Esophagus muscularis mucosa (tissue), 4 donors: Measurements from ENCODE around the gene GNG4. TPM values are rescaled to one million over a fixed set of nuclear protein-coding genes. Genes with fewer than 3 reads are reported as not detected.

Source experiments
- DNase-seq: peaks from one replicate; pipeline ENCODE4 v3.0.0-alpha.2; 2017; ENCODE audit errors: extremely low spot score
- H3K27ac ChIP-seq, 4 donors: fragments of 200-600 bp; sonication (generic); replicated peaks in 1 of 4; 1 replicate in 3 of 4; 2 replicates in 1 of 4; pipeline ENCODE4 v1.5.1; 2016 to 2019; ENCODE audit warnings: mild to moderate bottlenecking in 1 of 4
- H3K27me3 ChIP-seq, 4 donors: fragments of 200-600 bp; sonication (generic); one replicate each; pipeline versions ENCODE4 v1.5.1 to v1.6.0; 2016 to 2019
- H3K36me3 ChIP-seq, 4 donors: fragments of 200-600 bp; sonication (generic); one replicate each; pipeline ENCODE4 v1.5.1; 2016 to 2019
- H3K4me1 ChIP-seq, 4 donors: fragments of 200-600 bp; sonication (generic); one replicate each; pipeline ENCODE4 v1.5.1; 2016 to 2019
- H3K4me3 ChIP-seq, 4 donors: fragments of 200-600 bp; sonication (generic); 1 replicate in 2 of 4; 2 replicates in 2 of 4; pipeline ENCODE4 v1.5.1; 2016 to 2019; ENCODE audit warnings: mild to moderate bottlenecking in 4 of 4, moderate library complexity in 1 of 4
- H3K9me3 ChIP-seq, 4 donors: fragments of 200-600 bp; sonication (generic); 1 replicate in 3 of 4; 2 replicates in 1 of 4; pipeline ENCODE4 v1.5.1; 2016 to 2019
- CTCF ChIP-seq, 3 experiments: fragments of 200-600 bp in 2 of 3; fragments of 450-650 bp in 1 of 3; sonication (generic) in 2 of 3; IDR thresholded peaks; one replicate each; pipeline ENCODE4 v1.5.1; 2017 to 2019; ENCODE audit warnings: antibody characterized with exemption in 3 of 3, mild to moderate bottlenecking in 2 of 3, moderate library complexity in 1 of 3
- EP300 ChIP-seq: sonication (generic); formaldehyde crosslinking; IDR thresholded peaks from one replicate; pipeline ENCODE4 v1.6.1; 2017; ENCODE audit warnings: antibody characterized with exemption
- POLR2A ChIP-seq: fragments of 450-650 bp; IDR thresholded peaks from one replicate; pipeline ENCODE4 v1.6.1; 2017; ENCODE audit warnings: antibody characterized with exemption, moderate library complexity, mild to moderate bottlenecking, low read depth
- POLR2AphosphoS5 ChIP-seq, 2 donors: sonication (generic); formaldehyde crosslinking; IDR thresholded peaks; one replicate each; pipeline ENCODE4 v1.6.1; 2017; ENCODE audit warnings: antibody characterized with exemption in 2 of 2
- WGBS: methylation state at CpG from one replicate; pipeline ENCODE4 v1.1.5; 2018; 5-methylcytosine and 5-hydroxymethylcytosine counted together
- intact Hi-C: fragments of 100-400 bp; cut with DNase I; formaldehyde crosslinking; loops from one replicate; pipeline ENCODE4 v1.15.1; 2023
- total RNA-seq, 4 donors: library from RNA; depleted of rRNA; stranded (reverse); fragments of >200 nt; gene quantifications; one replicate each; pipeline versions ENCODE4 v1.1.0 to v1.2.1, GENCODE V29; 2016

GNG4 gene
- total RNA-seq, 4 donors from 2014 or later, result 0.42 to 1.5 (median 0.76) TPM

GRCh38 chr1:235510823-235511222, 138.8 kb downstream of the GNG4 start:
- WGBS, result 73% methylated on average over 6 of the region's 6 CpGs
- Histone ChIP-seq H3K4me1 (peaks cover 1 to 10% (median 5%) of the 10 kb centered on the region in 4 donors), H3K9me3 (no peaks in the 10 kb centered on the region), H3K4me3 (no peak overlapping the region), H3K27me3 (no peaks in the 10 kb centered on the region), H3K36me3 (no peaks in the 10 kb centered on the region), H3K27ac (no peak overlapping the region)
- intact Hi-C loops, result loop anchor here (5.0 to 10.0 kb wide), 2 partner anchors 264 to 461 kb away; no protein-coding TSS in a partner anchor
- no peak for DNase-seq
- TF ChIP-seq POLR2AphosphoS5 (IDR thresholded peaks at IDR 0.05) (no peak), EP300 (no peak), CTCF (IDR thresholded peaks at IDR 0.05) (no peak), POLR2A (no peak)

DNA sequence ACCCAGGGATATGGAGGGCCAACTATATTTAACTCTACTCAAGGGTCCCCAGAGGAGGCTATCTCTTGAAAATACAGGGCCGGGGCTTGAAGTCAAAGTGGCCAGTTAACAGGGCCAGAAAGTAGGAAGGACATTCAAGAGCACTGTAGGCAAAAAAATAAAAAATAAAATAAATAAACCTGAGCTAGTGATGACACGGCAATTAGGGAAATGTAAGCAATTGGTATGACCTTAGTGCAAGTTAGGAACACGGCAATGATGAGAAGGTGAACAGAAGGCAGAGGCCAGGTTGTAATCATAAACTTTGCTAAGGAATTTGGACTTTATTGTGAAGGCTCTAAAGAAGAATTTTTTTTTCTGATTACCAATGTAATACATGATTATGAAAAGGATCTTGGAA, 142.0 kb downstream of the GNG4 start:
- Histone ChIP-seq H3K27me3 (no peaks in the 10 kb centered on the region), H3K9me3 (no peaks in the 10 kb centered on the region), H3K4me1 (peaks cover 10 to 19% (median 13%) of the 10 kb centered on the region in 4 donors), H3K4me3 (no peak overlapping the region), H3K36me3 (no peaks in the 10 kb centered on the region), H3K27ac (no peak overlapping the region)
- TF ChIP-seq POLR2A, result no peak
- no peak for TF ChIP-seq EP300
- no peak for TF ChIP-seq POLR2AphosphoS5 (IDR thresholded peaks at IDR 0.05)
- TF ChIP-seq CTCF (IDR thresholded peaks at IDR 0.05), result no peak
- DNase-seq, result no peak
- WGBS, result 85% methylated on average over 3 of the region's 3 CpGs
- intact Hi-C loops, result loop anchor here (10.0 kb wide), 2 partner anchors 183 to 557 kb away; partner anchors contain the start of genes ARID4B, GGPS1 and NID1

DNA sequence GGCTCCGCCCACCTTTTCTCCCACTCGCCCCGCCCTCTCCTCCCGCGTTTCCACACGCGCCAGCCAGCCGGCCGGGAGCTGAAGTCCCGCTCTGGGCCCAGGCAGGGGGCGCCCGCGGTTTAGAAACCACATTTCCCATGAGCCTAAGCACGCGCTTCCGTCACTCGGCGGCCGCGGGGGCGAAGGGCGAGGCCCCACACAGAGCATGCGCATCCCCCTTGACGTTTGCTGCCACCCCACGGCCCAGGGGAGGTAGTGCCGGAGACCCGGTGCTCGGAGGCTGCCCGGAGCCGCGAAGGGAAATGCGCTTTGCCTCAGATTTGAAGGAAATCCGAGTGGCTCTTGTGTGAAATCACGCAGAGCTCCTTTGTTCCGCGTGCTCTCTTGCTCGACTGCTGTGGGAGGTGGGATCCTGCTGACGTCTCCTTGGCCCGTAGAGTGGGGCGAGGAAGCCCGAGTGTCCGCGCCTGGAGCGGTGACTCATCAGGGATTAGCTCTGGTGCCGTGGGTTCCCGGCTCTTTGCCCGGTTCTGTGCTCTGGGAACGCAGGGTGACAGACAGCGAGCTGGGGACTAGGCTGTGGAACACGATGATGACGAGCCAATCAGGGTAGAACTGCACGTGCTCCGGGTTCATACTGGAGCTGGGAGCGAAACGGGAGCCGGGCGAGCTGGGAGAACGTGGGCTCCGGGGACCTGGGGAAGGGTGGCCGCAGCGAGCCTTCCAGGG, 144.9 kb downstream of the GNG4 start:
- H3K4me3 ChIP-seq, result peak overlapping the region; percentile 80 to 96 (median 92)
- peaks cover 21 to 43% (median 38%) of the 10 kb centered on the region in 4 donors for H3K4me1 ChIP-seq
- H3K36me3 ChIP-seq, result no peaks in the 10 kb centered on the region
- H3K27ac ChIP-seq, result peak overlapping the region; percentile 96 to 98 (median 98)
- DNase-seq, result peak; percentile 100
- peak; percentile 95 to 96 for TF ChIP-seq POLR2AphosphoS5 (IDR thresholded peaks at IDR 0.05)
- peak; percentile 85 for TF ChIP-seq EP300
- TF ChIP-seq CTCF (IDR thresholded peaks at IDR 0.05), result peak; percentile 72 to 92 (median 91)
- peak; percentile 70 for TF ChIP-seq POLR2A
- H3K9me3 ChIP-seq, result no peaks in the 10 kb centered on the region
- 1% methylated on average over 29 of the region's 61 CpGs for WGBS
- no peaks in the 10 kb centered on the region for H3K27me3 ChIP-seq
- intact Hi-C loops, result loop anchor here (10.0 kb wide), 2 partner anchors 180 to 560 kb away; partner anchors contain the start of genes ARID4B, GGPS1 and NID1

DNA sequence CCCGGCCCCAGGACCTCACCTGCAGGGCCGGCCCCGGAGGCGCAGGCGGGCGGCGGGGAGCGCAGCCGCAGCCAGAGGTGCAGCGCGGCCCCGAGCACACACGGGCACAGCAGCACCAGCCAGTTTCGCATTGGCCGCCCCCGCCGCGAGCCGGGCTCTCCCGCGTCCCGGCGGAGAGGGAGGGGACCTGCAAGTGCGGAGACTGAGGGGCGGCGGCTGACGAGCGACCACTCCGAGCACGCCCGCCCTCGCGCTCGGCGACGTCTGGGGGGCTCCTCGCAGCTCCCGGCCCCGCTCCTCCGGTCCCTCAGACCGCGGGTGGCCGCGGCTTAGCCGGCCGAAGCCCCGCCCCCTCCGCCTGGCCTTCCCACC, 145.5 kb downstream of the GNG4 start, which contains the start of gene B3GALNT2:
Gene B3GALNT2 (minus strand): TSS at position 331 of the 372 bp plus-strand sequence. CDS start 200 bp downstream, at position 131.
- intact Hi-C loops, result loop anchor here (10.0 kb wide), 2 partner anchors 179 to 561 kb away; partner anchors contain the start of genes ARID4B, GGPS1 and NID1
- peaks cover 21 to 48% (median 41%) of the 10 kb centered on the region in 4 donors for H3K4me1 ChIP-seq
- DNase-seq, result no peak
- no peaks in the 10 kb centered on the region for H3K27me3 ChIP-seq
- H3K36me3 ChIP-seq, result no peaks in the 10 kb centered on the region
- H3K9me3 ChIP-seq, result no peaks in the 10 kb centered on the region
- peak within 1 kb of the TSS; percentile 96 to 98 (median 98) for H3K27ac ChIP-seq
- no peak for TF ChIP-seq EP300
- peak; percentile 86 for TF ChIP-seq POLR2A
- peak in 1 of 2 donors; percentile 96 for TF ChIP-seq POLR2AphosphoS5 (IDR thresholded peaks at IDR 0.05)
- peak within 1 kb of the TSS; percentile 80 to 96 (median 92) for H3K4me3 ChIP-seq
- 0% methylated on average over 18 of the region's 48 CpGs for WGBS
